ENCODE results near the gene MIF4GD. TPM values are rescaled to one million over a fixed set of nuclear protein-coding genes. Genes with fewer than 3 reads are reported as not detected.

MIF4GD gene
- total and polyA plus RNA-seq, 2 experiments from 2014 or later = 11.3 to 15.9 TPM

DNA sequence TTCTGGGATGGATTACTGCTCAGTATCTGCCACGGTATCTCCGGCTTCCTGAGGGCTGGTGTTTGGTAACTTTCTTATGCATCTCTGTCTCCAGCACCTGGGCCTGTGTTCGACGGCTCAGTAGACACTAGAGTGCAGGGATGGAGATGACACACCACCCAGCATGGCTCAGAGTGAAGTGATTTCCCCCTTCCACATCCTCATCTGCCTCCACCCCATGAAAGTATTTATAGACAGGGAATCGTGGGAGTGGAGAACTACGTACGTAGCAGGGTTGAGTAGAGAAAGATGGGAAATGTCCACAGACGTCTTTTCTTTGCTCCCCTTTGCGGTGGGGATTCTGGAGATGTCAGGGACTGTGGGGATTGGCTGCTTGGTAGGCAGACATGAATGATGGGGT is 30.0 kb upstream of the MIF4GD start:
- Mint-ChIP-seq H3K27me3 (ENCODE audit: insufficient read depth, low read depth, poor library complexity) (no peaks in the 10 kb centered on the region), H3K4me1 (no peaks in the 10 kb centered on the region), H3K9me3 (no peaks in the 10 kb centered on the region), H3K27ac (no peak overlapping the region), H3K36me3 (ENCODE audit: low read depth) (no peaks in the 10 kb centered on the region), H3K4me3 (no peak overlapping the region; the same call in 2 of the 3 replicates)
- no peak for DNase-seq (ENCODE audit: low spot score)
- H3K4me1 ChIP-seq (ENCODE audit: insufficient read depth) = no peaks in the 10 kb centered on the region
- no peaks in the 10 kb centered on the region for H3K79me2 ChIP-seq (replicated peaks; ENCODE audit: insufficient read depth)
- H3K27ac ChIP-seq (ENCODE audit: low read depth) = no peak overlapping the region
- H3K27me3 ChIP-seq (ENCODE audit: insufficient read depth) = no peaks in the 10 kb centered on the region
- H3F3A ChIP-seq (replicated peaks; ENCODE audit: low read depth) = no peaks in the 10 kb centered on the region
- H4K20me1 ChIP-seq (replicated peaks; ENCODE audit: insufficient read depth) = no peaks in the 10 kb centered on the region
- H2AFZ ChIP-seq = no peak overlapping the region
- H3K4me3 ChIP-seq = no peak overlapping the region
- no peak overlapping the region for H3K4me2 ChIP-seq
- TF ChIP-seq ZNF331 (CRISPR knock-in tag; IDR thresholded peaks at IDR 0.05; ENCODE audit: low read depth) (no peak), ZNF114 (CRISPR knock-in tag; IDR thresholded peaks at IDR 0.05) (no peak), JUNB (IDR thresholded peaks at IDR 0.05; ENCODE audit: unreplicated experiment) (no peak), POLR2AphosphoS5 (IDR thresholded peaks at IDR 0.05; ENCODE audit: low read depth) (no peak), STAT1 (IDR thresholded peaks at IDR 0.05; ENCODE audit: unreplicated experiment) (no peak), NANOG (IDR thresholded peaks at IDR 0.05; ENCODE audit: borderline replicate concordance) (no peak), EZH2 (IDR thresholded peaks at IDR 0.05; ENCODE audit: low read depth, unreplicated experiment) (no peak), CREB1 (CRISPR knock-in tag; IDR thresholded peaks at IDR 0.05; ENCODE audit: low read depth) (no peak), EZH2phosphoT487 (IDR thresholded peaks at IDR 0.05; ENCODE audit: unreplicated experiment) (no peak)
- TF ChIP-seq, protein P1, sequence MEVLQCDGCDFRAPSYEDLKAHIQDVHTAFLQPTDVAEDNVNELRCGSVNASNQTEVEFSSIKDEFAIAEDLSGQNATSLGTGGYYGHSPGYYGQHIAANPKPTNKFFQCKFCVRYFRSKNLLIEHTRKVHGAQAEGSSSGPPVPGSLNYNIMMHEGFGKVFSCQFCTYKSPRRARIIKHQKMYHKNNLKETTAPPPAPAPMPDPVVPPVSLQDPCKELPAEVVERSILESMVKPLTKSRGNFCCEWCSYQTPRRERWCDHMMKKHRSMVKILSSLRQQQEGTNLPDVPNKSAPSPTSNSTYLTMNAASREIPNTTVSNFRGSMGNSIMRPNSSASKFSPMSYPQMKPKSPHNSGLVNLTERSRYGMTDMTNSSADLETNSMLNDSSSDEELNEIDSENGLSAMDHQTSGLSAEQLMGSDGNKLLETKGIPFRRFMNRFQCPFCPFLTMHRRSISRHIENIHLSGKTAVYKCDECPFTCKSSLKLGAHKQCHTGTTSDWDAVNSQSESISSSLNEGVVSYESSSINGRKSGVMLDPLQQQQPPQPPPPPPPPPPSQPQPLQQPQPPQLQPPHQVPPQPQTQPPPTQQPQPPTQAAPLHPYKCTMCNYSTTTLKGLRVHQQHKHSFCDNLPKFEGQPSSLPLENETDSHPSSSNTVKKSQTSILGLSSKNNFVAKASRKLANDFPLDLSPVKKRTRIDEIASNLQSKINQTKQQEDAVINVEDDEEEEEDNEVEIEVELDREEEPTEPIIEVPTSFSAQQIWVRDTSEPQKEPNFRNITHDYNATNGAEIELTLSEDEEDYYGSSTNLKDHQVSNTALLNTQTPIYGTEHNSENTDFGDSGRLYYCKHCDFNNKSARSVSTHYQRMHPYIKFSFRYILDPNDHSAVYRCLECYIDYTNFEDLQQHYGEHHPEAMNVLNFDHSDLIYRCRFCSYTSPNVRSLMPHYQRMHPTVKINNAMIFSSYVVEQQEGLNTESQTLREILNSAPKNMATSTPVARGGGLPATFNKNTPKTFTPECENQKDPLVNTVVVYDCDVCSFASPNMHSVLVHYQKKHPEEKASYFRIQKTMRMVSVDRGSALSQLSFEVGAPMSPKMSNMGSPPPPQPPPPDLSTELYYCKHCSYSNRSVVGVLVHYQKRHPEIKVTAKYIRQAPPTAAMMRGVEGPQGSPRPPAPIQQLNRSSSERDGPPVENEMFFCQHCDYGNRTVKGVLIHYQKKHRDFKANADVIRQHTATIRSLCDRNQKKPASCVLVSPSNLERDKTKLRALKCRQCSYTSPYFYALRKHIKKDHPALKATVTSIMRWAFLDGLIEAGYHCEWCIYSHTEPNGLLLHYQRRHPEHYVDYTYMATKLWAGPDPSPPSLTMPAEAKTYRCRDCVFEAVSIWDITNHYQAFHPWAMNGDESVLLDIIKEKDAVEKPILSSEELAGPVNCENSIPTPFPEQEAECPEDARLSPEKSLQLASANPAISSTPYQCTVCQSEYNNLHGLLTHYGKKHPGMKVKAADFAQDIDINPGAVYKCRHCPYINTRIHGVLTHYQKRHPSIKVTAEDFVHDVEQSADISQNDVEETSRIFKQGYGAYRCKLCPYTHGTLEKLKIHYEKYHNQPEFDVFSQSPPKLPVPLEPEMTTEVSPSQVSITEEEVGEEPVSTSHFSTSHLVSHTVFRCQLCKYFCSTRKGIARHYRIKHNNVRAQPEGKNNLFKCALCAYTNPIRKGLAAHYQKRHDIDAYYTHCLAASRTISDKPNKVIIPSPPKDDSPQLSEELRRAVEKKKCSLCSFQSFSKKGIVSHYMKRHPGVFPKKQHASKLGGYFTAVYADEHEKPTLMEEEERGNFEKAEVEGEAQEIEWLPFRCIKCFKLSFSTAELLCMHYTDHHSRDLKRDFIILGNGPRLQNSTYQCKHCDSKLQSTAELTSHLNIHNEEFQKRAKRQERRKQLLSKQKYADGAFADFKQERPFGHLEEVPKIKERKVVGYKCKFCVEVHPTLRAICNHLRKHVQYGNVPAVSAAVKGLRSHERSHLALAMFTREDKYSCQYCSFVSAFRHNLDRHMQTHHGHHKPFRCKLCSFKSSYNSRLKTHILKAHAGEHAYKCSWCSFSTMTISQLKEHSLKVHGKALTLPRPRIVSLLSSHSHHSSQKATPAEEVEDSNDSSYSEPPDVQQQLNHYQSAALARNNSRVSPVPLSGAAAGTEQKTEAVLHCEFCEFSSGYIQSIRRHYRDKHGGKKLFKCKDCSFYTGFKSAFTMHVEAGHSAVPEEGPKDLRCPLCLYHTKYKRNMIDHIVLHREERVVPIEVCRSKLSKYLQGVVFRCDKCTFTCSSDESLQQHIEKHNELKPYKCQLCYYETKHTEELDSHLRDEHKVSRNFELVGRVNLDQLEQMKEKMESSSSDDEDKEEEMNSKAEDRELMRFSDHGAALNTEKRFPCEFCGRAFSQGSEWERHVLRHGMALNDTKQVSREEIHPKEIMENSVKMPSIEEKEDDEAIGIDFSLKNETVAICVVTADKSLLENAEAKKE (CRISPR knock-in tag; IDR thresholded peaks at IDR 0.05) = no peak
- TF ChIP-seq, protein P2, sequence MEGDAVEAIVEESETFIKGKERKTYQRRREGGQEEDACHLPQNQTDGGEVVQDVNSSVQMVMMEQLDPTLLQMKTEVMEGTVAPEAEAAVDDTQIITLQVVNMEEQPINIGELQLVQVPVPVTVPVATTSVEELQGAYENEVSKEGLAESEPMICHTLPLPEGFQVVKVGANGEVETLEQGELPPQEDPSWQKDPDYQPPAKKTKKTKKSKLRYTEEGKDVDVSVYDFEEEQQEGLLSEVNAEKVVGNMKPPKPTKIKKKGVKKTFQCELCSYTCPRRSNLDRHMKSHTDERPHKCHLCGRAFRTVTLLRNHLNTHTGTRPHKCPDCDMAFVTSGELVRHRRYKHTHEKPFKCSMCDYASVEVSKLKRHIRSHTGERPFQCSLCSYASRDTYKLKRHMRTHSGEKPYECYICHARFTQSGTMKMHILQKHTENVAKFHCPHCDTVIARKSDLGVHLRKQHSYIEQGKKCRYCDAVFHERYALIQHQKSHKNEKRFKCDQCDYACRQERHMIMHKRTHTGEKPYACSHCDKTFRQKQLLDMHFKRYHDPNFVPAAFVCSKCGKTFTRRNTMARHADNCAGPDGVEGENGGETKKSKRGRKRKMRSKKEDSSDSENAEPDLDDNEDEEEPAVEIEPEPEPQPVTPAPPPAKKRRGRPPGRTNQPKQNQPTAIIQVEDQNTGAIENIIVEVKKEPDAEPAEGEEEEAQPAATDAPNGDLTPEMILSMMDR (conservative IDR thresholded peaks at IDR 0.05; ENCODE audit: low read depth in 2 of 2) = no peak
- TF ChIP-seq, protein P3, sequence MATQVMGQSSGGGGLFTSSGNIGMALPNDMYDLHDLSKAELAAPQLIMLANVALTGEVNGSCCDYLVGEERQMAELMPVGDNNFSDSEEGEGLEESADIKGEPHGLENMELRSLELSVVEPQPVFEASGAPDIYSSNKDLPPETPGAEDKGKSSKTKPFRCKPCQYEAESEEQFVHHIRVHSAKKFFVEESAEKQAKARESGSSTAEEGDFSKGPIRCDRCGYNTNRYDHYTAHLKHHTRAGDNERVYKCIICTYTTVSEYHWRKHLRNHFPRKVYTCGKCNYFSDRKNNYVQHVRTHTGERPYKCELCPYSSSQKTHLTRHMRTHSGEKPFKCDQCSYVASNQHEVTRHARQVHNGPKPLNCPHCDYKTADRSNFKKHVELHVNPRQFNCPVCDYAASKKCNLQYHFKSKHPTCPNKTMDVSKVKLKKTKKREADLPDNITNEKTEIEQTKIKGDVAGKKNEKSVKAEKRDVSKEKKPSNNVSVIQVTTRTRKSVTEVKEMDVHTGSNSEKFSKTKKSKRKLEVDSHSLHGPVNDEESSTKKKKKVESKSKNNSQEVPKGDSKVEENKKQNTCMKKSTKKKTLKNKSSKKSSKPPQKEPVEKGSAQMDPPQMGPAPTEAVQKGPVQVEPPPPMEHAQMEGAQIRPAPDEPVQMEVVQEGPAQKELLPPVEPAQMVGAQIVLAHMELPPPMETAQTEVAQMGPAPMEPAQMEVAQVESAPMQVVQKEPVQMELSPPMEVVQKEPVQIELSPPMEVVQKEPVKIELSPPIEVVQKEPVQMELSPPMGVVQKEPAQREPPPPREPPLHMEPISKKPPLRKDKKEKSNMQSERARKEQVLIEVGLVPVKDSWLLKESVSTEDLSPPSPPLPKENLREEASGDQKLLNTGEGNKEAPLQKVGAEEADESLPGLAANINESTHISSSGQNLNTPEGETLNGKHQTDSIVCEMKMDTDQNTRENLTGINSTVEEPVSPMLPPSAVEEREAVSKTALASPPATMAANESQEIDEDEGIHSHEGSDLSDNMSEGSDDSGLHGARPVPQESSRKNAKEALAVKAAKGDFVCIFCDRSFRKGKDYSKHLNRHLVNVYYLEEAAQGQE (IDR thresholded peaks at IDR 0.05; ENCODE audit: unreplicated experiment) = no peak
- ATAC-seq = no peak
- H3K36me3 ChIP-seq (ENCODE audit: insufficient read depth) = no peaks in the 10 kb centered on the region
- no peaks in the 10 kb centered on the region for H3K9me2 ChIP-seq (ENCODE audit: insufficient read depth)
